GM12801 (cell line): ENCODE data around the gene TTBK2.

Experiments used
- CTCF ChIP-seq: IDR thresholded peaks from one replicate; pipeline ENCODE4 v1.5.1; 2011; ENCODE audit warnings: control low read depth; ENCODE audit not compliant: insufficient read length; ENCODE audit errors: extremely low read depth

The TTBK2 gene

GRCh38 chr15:42891569-42891968 is 29.0 kb downstream of the TTBK2 start:
- no peak for TF ChIP-seq CTCF

- no peak for TF ChIP-seq CTCF
Observed at GRCh38 chr15:42890161-42890913, 30.2 kb downstream of the TTBK2 start.

GRCh38 chr15:42880121-42880520 is 40.5 kb downstream of the TTBK2 start:
- no peak for TF ChIP-seq CTCF

- no peak for TF ChIP-seq CTCF
Observed at GRCh38 chr15:42879443-42879842, 41.1 kb downstream of the TTBK2 start.

- TF ChIP-seq CTCF, result no peak
Observed at GRCh38 chr15:42876224-42876623, 44.4 kb downstream of the TTBK2 start.

GRCh38 chr15:42868683-42869082 is 51.9 kb downstream of the TTBK2 start:
- TF ChIP-seq CTCF, result no peak

GRCh38 chr15:42863572-42864239 is 56.9 kb downstream of the TTBK2 start:
- no peak for TF ChIP-seq CTCF
